ENCODE results near the gene SLC38A4.
"Not testable (repeated sequence)": the region's sequence is repeated elsewhere in the genome, so short reads cannot be mapped to it uniquely, and the experiment has no call there.

Gene SLC38A4, protein sequence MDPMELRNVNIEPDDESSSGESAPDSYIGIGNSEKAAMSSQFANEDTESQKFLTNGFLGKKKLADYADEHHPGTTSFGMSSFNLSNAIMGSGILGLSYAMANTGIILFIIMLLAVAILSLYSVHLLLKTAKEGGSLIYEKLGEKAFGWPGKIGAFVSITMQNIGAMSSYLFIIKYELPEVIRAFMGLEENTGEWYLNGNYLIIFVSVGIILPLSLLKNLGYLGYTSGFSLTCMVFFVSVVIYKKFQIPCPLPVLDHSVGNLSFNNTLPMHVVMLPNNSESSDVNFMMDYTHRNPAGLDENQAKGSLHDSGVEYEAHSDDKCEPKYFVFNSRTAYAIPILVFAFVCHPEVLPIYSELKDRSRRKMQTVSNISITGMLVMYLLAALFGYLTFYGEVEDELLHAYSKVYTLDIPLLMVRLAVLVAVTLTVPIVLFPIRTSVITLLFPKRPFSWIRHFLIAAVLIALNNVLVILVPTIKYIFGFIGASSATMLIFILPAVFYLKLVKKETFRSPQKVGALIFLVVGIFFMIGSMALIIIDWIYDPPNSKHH

GRCh38 chr12:46825591-46826414 is at the start of gene SLC38A4:
TSS of gene SLC38A4 (minus strand) at chr12:46825997. CDS start at chr12:46793071, 32,926 bp downstream.
- DNase-seq: peak; percentile 51

DNA sequence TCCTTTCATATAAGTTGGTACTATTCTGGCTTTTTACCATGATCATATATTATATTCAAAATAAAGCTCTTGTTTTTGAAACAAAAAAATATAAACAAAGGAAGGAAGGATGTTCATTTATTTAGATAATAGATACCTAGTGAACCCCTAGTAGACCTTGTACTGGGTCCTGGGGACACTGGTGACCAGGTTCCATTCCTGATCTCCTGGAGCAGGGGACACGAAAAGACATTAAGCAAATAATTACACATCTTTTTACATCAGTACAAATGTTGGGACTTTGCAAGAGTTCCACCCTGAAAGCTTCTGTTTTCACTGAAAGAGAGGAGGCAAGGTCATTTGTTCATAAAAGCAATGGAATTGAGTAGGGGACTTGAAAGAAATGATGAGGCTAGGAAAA is 49.3 kb upstream of the SLC38A4 start:
- DNase-seq: no peak

GRCh38 chr12:46874642-46875041 is 48.8 kb upstream of the SLC38A4 start:
- DNase-seq: peak; percentile 64

DNA sequence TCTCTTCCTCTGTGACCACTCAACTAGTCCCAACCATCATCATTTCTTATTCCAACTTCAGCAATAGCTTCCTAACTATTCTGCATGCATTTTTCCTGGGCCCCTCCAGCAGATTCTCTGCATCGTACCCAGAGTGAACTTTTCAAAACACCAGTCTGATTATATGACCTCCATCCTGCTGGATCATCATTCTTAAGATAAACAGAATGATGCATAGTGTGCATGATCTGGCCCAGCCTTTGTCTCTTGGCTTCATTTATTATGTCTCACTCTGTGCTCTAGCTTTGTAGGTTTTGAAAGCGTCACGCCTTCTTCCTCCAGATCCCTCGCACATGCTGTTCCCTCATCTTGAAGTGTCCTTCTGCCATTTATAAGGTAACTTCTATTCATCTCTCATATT is 46.3 kb upstream of the SLC38A4 start:
- no peak for DNase-seq

GRCh38 chr12:46865311-46865710 is 39.5 kb upstream of the SLC38A4 start:
- DNase-seq: no peak

- DNase-seq: peak; percentile 19
Observed at GRCh38 chr12:46858368-46858767, 32.6 kb upstream of the SLC38A4 start.

- no peak for DNase-seq
Observed at GRCh38 chr12:46857486-46857885, 31.7 kb upstream of the SLC38A4 start.

DNA sequence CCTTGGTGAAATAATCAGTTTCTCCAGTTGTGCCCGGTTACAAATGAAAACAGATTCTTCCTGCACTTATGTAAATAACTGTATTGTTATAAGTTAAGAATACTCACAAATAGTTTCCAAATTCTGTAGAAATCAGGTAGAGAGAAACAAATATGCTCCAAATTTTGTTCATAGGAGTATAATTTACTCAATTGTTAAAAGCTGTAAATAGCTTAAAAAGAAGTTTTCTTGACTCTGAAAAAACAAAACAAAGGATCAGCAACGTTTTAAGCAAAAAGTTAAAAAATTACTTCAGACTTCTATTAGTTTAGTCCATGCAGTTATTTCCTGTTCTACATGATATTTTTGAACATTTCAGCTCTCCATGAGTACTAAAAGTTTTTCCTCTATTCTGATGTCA is 30.0 kb upstream of the SLC38A4 start:
- no peak for DNase-seq

DNA sequence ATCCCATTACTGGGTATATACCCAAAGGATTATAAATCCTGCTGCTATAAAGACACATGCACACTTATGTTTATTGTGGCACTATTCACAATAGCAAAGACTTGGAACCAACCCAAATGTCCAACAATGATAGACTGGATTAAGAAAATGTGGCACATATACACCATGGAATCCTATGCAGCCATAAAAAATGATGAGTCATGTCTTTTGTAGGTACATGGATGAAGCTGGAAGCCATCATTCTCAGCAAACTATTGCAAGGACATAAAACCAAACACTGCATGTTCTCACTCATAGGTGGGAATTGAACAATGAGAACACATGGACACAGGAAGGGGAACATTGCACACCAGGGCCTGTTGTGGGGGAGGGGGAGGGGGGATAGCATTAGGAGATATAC is 28.4 kb upstream of the SLC38A4 start:
- not testable (repeated sequence) for DNase-seq

- DNase-seq: not testable (repeated sequence)
Observed at GRCh38 chr12:46848792-46849191, 23.0 kb upstream of the SLC38A4 start.

DNA sequence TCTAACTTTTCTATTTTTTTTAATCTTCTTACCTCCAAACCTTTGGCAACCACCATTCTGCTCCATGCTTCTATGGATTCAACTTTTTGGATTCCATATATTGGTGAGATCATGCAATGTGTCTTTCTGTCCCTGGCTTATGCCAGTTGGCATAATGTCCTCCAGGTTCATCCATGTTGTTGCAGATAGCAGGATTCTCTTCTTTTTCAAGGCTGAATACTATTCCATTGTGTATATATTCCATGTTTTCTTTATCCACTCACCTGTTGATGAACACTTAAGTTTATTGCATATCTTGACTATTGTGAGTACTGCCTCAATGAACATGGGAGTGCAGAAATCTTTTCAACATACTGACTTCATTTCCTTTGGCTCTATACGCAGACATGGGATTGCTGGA is 21.2 kb upstream of the SLC38A4 start:
- no peak for DNase-seq

GRCh38 chr12:46843811-46844210 is 18.0 kb upstream of the SLC38A4 start:
- peak; percentile 29 for DNase-seq

DNA sequence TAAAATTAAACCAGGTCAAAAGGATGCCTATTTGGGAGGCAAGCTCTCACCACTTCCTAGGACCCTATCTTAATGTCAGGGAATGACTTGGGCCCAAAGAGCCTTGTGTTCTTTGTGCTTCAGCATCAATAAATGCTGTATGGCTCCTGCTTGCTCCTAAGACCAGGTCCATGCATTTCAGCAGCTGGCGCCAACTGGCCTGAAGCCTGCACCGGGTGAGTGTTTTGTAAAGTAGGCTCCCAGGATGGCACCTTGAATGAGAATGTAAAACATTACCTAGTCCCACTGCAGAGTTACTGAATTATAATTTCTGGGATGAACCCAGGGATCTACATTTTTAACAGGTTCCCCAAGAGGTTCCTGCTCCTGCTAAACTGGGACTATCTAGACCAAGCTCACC is 16.1 kb upstream of the SLC38A4 start:
- DNase-seq: no peak

DNA sequence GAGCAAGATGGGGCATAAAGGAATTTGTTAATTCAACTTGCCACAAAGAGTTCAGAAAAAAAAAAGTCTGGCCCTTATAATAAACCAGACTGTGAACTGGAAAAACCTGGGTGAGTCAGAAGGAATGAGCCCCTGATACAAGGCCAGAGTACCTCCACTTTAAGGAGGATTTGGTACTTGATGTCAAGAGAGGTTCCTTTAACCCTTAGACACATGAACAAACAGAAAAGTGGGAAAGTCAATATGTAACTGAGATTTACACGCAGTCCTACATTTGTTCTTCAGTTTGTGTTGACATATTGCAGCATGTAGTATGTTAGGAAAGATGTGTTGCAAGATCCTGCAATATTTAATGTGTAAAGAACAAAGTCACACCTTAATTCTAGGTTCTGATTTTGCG is 14.2 kb upstream of the SLC38A4 start:
- DNase-seq: peak; percentile 8

- no peak for DNase-seq
Observed at GRCh38 chr12:46839232-46839631, 13.4 kb upstream of the SLC38A4 start.

- DNase-seq: no peak
Observed at GRCh38 chr12:46835785-46836184, 10.0 kb upstream of the SLC38A4 start.

DNA sequence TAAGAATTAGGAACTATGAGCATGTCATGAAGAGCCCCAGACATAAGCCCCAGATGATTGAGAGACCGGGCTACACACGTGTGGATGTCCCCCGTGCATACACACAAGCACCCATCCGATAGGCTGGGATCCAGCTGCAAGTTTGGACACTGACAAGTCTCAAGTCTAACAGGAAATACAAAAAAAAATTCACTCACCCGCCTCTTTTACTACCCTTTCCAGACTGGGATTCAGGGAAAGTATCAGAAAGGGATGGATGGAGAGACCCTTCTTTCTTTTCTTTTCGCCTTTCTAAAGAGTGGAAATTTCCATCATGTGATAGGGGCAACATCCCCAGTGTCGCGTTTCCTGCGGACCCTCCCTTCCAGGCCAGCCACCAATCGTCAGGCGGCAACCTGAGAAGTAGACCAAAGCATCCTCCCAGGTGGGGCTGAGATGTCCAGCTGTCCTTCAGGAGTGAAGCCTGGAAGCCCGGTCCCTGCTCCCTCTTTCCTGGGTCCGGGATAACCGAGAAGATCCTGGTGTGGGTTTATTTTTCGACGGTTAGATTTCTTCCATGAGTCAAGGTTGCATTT is 6.4 kb upstream of the SLC38A4 start:
- DNase-seq: no peak

GRCh38 chr12:46831335-46832129 is 5.7 kb upstream of the SLC38A4 start:
- peak; percentile 6 for DNase-seq

GRCh38 chr12:46830731-46831334 is 5.0 kb upstream of the SLC38A4 start:
- DNase-seq: peak; percentile 3

DNA sequence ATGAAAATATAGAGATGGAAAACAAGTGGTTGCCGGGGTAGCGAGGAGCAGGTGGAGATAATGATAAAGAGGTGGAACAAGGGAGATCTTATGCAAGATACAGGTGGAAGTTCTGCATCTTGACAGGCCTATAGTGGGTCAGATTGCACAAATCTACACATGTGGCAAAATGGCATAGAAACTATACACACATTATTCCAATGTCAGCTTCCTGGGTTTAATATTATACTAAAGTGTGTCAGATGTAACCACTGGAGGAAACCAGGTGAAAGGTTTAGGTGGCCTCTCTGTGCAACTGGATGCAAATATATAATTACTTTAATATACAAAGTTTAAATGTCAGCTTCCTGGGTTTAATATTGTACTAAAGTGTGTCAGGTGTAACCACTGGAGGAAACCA is 1.1 kb downstream of the SLC38A4 start:
- DNase-seq: no peak

GRCh38 chr12:46818642-46819041 is 7.2 kb downstream of the SLC38A4 start:
- no peak for DNase-seq

DNA sequence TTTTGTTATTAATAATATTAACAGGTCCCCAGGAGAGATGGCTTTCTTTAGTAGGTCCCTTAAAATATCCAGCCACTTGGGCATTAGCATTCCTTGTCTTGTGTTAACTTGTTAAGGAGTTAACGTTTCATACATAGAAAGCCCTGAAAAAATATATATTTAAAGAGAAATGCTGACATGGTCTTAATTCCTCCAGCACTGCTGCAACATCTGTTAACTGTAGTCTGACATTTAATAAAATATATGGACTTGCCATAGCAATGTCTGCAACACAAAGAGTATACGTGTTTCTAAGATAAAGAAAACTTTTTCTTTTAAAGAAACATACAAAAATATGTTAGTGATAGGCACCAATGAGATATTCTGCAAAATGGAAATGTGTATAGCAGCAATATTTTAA is 10.0 kb downstream of the SLC38A4 start:
- no peak for DNase-seq
